Measurements from ENCODE around the gene PHC3. TPM values are rescaled to one million over a fixed set of nuclear protein-coding genes. Genes with fewer than 3 reads are reported as not detected.

The PHC3 gene
- total RNA-seq, 4 donors from 2014 or later = 44.9 to 87.0 (median 69.7) TPM

GRCh38 chr3:170162630-170163029 is 18.9 kb downstream of the PHC3 start:
- intact Hi-C loops (cut with DNase I; ENCODE audit: low total_unique reads) (no loop called here), in situ Hi-C loops (cut with MboI; ENCODE audit: low pct_ligation_motif_present in 1 of 4, low pct_unique_long_range_greater_than_20kb in 1 of 4, low sequenced_read_pairs in 3 of 4) (no loop called here)
- no peak overlapping the region for H3K4me3 ChIP-seq
- no peak for TF ChIP-seq POLR2A (IDR thresholded peaks at IDR 0.05)
- no peak for TF ChIP-seq EP300 (IDR thresholded peaks at IDR 0.05; ENCODE audit: low read depth)
- no peak for TF ChIP-seq POLR2AphosphoS5 (IDR thresholded peaks at IDR 0.05)
- no peak for TF ChIP-seq CTCF (IDR thresholded peaks at IDR 0.05)
- no peaks in the 10 kb centered on the region for H3K9me3 ChIP-seq
- H3K27ac ChIP-seq = no peak overlapping the region
- H3K4me1 ChIP-seq = peaks cover 12 to 33% (median 27%) of the 10 kb centered on the region in 4 donors
- peaks cover 0 to 25% (median 8%) of the 10 kb centered on the region in 4 donors for H3K36me3 ChIP-seq
- no peak for DNase-seq
- no peaks in the 10 kb centered on the region for H3K27me3 ChIP-seq

- H3K9me3 ChIP-seq = no peaks in the 10 kb centered on the region
- in situ Hi-C loops (cut with MboI; ENCODE audit: low pct_ligation_motif_present in 1 of 4, low pct_unique_long_range_greater_than_20kb in 1 of 4, low sequenced_read_pairs in 3 of 4) (no loop called here), intact Hi-C loops (cut with DNase I; ENCODE audit: low total_unique reads) (no loop called here)
- peaks cover 0 to 25% (median 5%) of the 10 kb centered on the region in 4 donors for H3K36me3 ChIP-seq
- H3K4me3 ChIP-seq = no peak overlapping the region
- no peak for TF ChIP-seq EP300 (IDR thresholded peaks at IDR 0.05; ENCODE audit: low read depth)
- TF ChIP-seq CTCF (IDR thresholded peaks at IDR 0.05) = no peak
- TF ChIP-seq POLR2A (IDR thresholded peaks at IDR 0.05) = no peak
- DNase-seq = no peak
- peaks cover 12 to 37% (median 27%) of the 10 kb centered on the region in 4 donors for H3K4me1 ChIP-seq
- H3K27me3 ChIP-seq = no peaks in the 10 kb centered on the region
- no peak overlapping the region for H3K27ac ChIP-seq
Observed at GRCh38 chr3:170162052-170162451, 19.5 kb downstream of the PHC3 start.

- TF ChIP-seq POLR2A (IDR thresholded peaks at IDR 0.05) (no peak), POLR2AphosphoS5 (IDR thresholded peaks at IDR 0.05) (no peak)
- Histone ChIP-seq H3K27me3 (no peaks in the 10 kb centered on the region), H3K27ac (peak overlapping the region in 1 of 4 donors; percentile 10), H3K9me3 (no peaks in the 10 kb centered on the region), H3K4me3 (no peak overlapping the region), H3K36me3 (peaks cover 0 to 17% (median 3%) of the 10 kb centered on the region in 4 donors), H3K4me1 (peaks cover 17 to 44% (median 30%) of the 10 kb centered on the region in 4 donors)
- in situ Hi-C loops (cut with MboI; ENCODE audit: low pct_ligation_motif_present in 1 of 4, low pct_unique_long_range_greater_than_20kb in 1 of 4, low sequenced_read_pairs in 3 of 4) (no loop called here), intact Hi-C loops (cut with DNase I; ENCODE audit: low total_unique reads) (no loop called here)
- DNase-seq = no peak
- WGBS, 2 donors (ENCODE audit: low coverage in 1 of 2) = 60 to 69% methylated on average over 1 to 2 of the region's 2 CpGs
Observed at GRCh38 chr3:170159933-170160332, 21.6 kb downstream of the PHC3 start.

- H3K27ac ChIP-seq = peak overlapping the region in 1 of 4 donors; percentile 10
- 52 to 56% methylated on average over 1 of the region's 1 CpG for WGBS, 2 donors (ENCODE audit: low coverage in 1 of 2)
- no peaks in the 10 kb centered on the region for H3K9me3 ChIP-seq
- no peaks in the 10 kb centered on the region for H3K27me3 ChIP-seq
- no peak for DNase-seq
- H3K36me3 ChIP-seq = peaks cover 0 to 17% (median 3%) of the 10 kb centered on the region in 4 donors
- peaks cover 17 to 44% (median 30%) of the 10 kb centered on the region in 4 donors for H3K4me1 ChIP-seq
- H3K4me3 ChIP-seq = no peak overlapping the region
- in situ Hi-C loops (cut with MboI; ENCODE audit: low pct_ligation_motif_present in 1 of 4, low pct_unique_long_range_greater_than_20kb in 1 of 4, low sequenced_read_pairs in 3 of 4) = no loop called here
- TF ChIP-seq POLR2A (IDR thresholded peaks at IDR 0.05) = no peak
- no peak for TF ChIP-seq EP300 (IDR thresholded peaks at IDR 0.05; ENCODE audit: low read depth)
- no peak for TF ChIP-seq POLR2AphosphoS5 (IDR thresholded peaks at IDR 0.05)
- TF ChIP-seq CTCF (IDR thresholded peaks at IDR 0.05) = no peak
- intact Hi-C loops (cut with DNase I; ENCODE audit: low total_unique reads) = no loop called here
Observed at GRCh38 chr3:170159459-170159858, 22.1 kb downstream of the PHC3 start.

GRCh38 chr3:170155604-170156003 is 25.9 kb downstream of the PHC3 start:
- Histone ChIP-seq H3K4me1 (peaks cover 17 to 57% (median 32%) of the 10 kb centered on the region in 4 donors), H3K9me3 (no peaks in the 10 kb centered on the region), H3K4me3 (no peak overlapping the region), H3K27ac (peak overlapping the region; percentile 69 to 78 (median 74)), H3K36me3 (peaks cover 0 to 3% (median 0%) of the 10 kb centered on the region in 4 donors), H3K27me3 (no peaks in the 10 kb centered on the region)
- intact Hi-C loops (cut with DNase I; ENCODE audit: low total_unique reads) (no loop called here), in situ Hi-C loops (cut with MboI; ENCODE audit: low pct_ligation_motif_present in 1 of 4, low pct_unique_long_range_greater_than_20kb in 1 of 4, low sequenced_read_pairs in 3 of 4) (no loop called here)
- TF ChIP-seq EP300 (IDR thresholded peaks at IDR 0.05; ENCODE audit: low read depth) (no peak), POLR2AphosphoS5 (IDR thresholded peaks at IDR 0.05) (no peak), POLR2A (IDR thresholded peaks at IDR 0.05) (no peak), CTCF (IDR thresholded peaks at IDR 0.05) (no peak)
- 91 to 96% methylated on average over 3 to 5 of the region's 5 CpGs for WGBS, 2 donors (ENCODE audit: low coverage in 1 of 2)
- DNase-seq = no peak
